Pons (tissue), 1 donor: ENCODE data around the gene BSPRY.
"Not testable (repeated sequence)": the region's sequence is repeated elsewhere in the genome, so short reads cannot be mapped to it uniquely, and the experiment has no call there.

Experiments used
- DNase-seq: peaks from one replicate; pipeline ENCODE4 v3.0.0-alpha.2; 2016; ENCODE audit warnings: low spot score

Gene BSPRY

DNA sequence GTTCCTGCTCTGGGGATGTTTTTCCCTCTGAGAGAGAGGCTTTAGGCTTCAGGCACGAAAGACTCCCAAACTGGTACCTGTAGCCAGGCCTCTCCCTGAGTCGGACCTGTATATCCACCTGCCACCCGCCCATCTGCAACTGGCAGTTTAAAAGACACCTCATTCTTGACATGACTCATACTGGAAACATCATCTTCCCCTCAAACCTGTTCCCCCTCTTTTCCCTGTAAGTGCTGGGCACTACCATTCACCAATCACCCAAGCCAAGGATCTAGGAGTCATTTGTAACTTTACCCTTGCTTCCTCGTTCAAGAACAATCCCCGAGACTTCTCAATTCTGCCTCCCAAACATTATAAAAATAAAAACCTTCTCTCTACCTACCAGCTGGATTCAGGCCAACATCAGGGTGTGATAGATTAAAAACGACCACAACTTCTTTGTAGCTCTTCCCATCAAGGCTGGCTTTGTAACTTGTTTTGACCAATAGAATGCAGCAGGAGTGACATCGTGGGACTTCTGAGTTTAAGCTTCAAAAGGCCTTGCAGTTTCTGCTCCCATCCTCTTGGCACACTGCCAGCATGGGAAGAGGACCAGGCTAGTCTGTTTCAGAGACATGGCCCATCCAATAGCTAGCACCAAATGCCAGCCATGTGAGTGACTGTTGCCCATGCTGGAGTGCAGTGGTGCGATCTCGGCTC is 7.5 kb upstream of the BSPRY start:
- DNase-seq = no peak

DNA sequence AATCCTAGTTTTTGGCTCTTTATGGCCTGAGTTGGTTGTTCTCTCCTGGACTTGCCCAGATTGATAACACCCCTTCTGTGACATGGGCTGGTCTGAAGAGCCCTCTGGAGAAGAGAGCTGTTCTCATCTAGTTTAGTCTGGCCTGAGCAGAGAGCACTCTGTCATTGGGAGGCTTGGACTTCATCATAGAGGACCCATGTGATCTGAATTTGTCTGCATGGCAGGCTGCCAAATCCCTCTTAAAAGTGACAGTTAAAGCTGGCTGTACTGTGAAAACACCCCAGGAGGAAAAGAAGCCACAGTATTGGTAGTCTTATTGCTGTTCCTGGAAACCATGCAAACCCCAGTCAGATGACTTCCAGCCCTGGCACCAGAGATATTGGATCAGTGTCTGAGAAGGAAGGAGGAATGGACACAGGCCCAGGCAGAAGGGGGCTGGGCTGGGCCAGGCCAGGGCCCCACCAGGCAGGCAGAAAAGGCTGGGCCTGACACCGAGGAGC is 5.6 kb upstream of the BSPRY start:
- peak; percentile 97 for DNase-seq

DNA sequence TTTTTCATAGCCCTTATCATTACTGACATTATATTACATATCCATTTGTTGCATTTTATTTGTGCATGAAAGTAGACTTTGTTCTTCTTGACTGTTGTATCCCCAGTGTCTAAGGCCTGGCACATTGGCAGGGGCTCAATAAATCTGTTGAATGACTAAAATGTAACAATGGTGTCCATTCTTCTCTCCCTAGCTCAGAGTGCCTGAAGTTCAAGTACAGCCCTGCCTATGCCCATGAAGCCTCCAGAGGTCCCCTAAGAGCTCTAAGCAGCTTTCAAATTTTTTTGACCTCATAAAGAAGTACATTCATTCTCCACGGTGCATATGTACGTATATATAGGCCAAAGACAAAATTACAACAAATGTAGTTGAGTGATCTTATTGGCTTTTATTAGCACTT is 4.2 kb upstream of the BSPRY start:
- peak; percentile 84 for DNase-seq

DNA sequence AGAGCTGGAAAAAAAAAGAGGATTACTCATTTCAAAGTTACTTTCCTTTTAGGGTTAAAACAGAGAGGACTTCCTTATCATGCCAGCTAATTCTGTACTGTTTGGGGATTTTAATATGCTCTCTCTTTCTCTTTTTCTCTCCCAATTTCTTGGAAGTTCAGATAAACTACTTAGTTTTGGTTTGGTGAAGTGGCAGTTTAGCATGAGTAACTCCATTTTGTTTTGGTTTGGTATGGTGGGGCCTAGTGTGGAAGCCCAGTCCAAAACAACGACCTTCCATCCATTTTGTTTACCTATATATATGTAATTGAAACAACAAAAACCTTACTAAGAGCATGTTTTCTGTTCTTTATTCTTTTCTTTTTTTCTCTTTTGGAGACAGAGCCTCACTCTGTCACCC is 3.7 kb upstream of the BSPRY start:
- DNase-seq = no peak

DNA sequence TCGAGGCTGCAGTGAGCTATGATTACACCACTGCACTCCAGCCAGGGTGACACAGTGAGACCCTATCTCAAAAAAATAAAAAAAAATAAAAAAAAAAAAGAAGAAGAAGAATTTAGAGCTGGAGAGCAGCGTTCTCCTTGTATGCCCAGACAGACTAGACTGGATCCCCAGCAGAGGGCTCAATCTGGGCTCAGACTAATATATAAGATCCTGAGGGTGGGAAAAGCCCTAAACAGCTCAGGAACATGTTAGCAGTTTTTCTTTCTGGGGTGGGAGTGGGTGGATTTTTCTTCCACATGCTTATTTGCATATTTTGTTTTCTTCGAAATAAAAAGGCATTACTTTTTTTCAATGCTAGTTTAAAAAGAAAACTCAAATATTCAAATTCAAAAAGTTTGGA is 904 bp upstream of the BSPRY start:
- DNase-seq = no peak

DNA sequence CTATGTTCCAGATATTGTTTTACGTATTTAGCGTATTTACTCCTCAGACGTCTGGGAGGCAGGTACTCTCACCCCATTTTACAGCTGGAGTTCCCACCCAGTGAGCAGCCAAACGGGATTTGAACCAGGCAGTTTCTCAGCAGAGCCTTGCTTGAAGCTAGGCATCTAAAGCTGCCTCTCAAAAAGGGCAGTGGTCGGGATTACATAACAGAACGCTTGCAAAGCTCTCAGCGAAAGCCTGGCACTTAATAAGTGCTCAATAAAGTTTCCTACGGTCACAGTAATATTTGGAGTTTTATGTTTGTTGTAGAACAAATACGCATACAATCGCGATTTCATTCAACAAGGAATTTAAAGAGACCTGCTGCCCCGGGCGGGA is 286 bp upstream of the BSPRY start:
- no peak for DNase-seq

DNA sequence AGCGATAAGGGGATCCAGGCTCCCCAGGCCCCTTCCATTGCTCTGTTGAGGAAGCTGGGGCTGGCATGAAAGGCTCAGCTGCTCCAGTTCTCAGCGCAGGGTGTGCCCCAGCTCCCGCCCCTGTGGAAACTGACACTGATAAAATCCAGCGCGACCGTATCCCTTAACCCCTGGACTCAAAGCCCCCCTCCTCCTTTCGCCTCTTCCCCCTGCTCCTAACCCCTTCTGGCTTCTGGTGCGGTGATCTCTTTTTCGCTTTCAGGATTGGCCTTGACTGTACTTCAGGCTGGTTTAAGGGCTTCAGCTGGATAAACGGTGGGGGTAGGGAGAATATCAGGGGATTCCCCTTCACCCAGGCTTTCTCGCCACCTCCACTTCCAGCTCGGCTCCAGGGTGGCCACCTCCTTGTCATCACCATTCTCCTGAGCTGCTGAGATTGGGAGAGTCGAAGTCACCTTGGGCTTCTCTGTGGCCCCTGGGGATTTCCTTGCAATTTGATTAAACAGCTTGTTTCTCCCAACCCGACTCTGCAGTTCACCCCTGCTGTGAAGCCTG is 843 bp downstream of the BSPRY start:
- DNase-seq = no peak

DNA sequence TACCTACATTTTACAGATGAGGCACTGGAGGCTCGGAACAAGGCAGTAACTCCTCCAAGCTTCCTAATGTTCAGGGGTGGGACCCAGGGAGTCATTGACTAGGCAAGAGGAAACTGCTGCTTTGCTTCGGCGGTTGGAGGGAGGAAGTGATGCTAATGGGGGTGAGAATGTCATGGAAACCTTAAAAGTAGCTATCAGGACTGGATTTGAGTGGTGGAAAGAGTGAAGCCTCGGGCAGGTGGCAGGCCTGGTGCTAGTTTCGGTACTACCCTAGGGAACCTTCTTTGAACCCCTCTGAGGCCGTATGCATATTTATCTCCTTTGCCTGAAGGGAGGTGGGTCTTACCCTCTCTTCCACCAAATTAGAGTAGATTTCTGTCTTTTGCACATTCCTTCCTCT is 1.6 kb downstream of the BSPRY start:
- DNase-seq = no peak

DNA sequence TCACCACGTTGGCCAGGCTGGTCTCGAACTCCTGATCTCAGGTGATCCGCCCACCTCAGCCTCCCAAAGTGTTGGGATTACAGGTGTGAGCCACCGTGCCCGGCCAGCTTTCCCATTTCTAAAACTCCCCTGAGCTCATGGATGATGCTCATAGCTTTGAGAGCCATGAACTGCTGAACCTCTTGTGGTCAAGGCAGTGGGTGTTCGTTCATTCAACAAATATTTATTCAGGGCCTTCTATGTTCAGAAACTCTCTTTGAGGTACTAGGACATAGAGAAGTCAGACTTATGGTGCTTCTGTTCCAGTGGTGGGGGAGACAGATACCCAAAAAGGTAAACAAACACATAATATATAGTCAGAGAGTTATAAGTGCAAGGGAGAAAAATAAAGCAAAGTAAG is 2.7 kb downstream of the BSPRY start:
- no peak for DNase-seq

DNA sequence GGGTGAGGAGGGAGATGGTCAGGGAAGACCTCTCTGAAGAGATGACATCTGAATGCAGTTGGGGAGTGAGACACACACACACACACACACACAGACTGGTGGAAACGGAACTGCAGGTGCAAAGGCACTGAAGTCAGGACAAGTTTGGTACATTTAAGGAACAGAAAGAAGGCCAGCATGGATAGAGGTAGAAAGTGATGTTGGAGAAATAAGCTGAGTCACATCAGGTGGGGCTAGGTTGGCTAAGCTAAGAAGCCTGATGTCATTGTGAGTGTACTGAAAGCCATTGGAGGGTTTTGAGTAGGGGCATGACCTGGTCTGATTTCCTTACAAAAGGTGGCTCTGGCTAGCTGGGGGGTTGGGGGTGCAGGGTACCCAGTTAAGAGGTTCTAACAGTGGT is 3.1 kb downstream of the BSPRY start:
- DNase-seq = no peak

DNA sequence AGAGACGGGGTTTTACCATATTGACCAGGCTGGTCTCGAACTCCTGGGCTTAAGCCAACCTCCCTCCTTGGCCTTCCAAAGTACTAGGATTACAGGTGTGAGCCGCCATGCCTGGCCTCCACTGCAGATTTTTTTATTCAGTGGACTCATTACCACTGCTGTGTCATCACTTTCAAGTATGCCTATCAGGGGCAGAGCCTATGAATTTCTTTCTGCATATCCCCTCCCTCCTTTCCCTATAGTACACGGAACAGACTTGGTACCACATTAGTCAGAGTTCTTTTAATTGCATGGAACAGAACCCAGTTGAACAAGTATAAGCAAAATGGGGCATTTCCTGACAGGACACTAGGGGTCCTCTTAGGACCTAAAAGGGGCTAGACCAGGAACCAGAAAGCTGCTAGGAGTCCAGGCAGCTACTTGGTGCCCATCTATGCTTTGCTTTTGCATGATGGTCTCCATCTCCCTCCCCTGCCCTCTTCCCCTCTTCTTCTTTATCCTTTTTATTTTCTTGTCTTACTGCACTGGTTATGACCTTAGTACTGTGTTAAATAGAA is 5.8 kb downstream of the BSPRY start:
- no peak for DNase-seq

DNA sequence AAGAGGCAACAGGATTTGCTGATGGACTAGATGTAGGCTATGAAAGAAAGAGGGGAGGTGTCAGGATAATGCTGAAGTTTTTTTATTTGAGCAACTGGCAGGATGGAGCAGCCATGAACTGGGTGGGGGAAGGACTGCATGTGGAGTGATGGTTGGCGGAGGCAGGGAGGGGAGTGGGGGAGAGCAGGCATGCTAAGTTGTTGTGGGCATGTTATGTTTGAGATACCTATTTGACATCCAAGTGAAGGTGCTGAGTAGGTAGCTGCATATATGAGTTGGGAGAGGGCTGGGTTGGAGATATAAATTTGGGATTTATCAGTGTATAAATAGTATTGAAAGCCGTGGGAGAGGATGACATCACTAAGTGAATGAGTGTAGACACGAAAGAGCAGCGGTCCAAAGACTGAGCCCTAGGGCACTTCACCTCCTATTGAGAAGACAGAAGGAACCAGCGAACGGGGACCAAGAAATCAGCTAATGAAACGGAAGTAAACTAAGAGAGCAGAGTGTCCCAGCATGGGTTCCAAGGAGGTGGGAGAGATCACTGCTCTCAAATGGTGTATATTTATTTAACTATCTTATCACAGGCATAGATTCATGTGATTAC is 7.4 kb downstream of the BSPRY start:
- DNase-seq = no peak

DNA sequence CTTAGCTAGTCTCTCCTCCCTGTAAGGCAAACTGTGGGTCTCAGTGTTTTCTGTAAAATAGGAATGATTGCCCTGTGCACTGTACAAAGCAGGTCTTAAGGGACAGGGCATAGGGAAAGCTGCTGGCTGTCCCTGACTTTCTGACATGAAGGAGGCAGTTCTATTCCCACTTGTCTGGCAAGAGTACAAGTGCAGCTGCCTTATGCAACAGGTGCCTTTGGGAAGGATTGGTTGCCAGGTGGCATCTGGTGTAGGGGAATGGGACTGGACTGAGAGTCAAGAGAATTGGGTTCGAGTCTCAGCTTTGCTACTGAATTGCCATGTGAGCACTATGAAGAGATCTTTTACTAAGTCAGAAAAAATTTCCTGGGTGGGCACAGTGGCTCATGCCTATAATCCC is 10.0 kb downstream of the BSPRY start:
- DNase-seq = no peak

DNA sequence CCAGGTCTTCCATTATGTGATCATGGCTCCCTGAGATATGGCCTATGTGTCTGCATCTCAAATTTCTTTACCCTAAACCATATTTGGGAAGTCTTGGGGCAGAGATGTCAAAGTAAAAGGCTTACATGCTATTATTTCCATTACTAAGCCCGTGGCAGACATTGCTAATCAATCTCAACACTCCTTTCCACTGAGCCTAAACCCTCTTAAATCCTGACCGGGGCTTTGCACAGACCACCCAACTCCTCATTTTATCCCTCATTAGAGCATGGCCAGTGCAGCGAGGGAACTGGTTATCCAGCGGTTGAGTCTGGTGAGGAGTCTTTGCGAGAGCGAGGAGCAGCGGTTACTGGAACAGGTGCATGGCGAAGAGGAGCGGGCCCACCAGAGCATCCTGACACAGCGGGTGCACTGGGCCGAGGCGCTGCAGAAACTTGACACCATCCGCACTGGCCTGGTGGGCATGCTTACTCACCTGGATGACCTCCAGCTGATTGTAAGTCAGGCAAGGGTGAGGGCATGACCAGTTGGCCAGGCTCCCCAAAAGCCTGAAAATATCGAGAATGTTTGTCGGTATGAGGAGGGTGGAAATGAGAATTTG is 11.0 kb downstream of the BSPRY start:
- DNase-seq = no peak

DNA sequence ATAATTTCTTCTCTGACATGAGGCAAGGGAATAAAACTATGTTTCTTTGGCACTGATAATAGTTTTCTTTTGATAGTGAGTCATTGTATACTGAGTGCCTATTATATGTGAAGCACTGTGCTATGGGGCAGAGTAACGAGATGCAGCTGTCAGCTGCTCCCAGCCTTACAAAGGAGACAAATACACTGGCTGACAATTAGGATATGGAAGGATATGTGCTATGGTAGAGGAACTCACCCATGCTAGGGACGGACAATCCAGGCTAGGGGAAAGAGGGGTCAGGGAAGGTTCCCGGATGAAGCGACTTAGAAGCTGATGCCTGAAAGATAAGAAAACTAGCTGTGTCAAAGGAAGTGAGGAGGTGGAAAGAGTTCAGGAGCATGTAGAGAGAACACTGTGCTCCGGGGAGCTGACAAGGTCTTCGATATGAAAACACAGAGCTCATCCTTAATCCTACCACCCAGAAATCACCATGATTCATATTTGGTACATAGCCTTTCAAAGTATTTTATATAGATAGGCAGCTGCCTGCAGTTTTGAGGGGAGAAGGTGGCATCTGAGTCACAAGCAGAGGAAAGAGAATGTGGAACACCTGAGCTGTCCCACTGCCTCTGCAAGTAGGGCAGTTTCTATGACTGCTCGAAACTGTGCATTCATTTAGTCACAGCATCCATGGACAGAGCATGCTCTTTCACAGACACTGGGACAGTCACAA is 12.1 kb downstream of the BSPRY start:
- no peak for DNase-seq

DNA sequence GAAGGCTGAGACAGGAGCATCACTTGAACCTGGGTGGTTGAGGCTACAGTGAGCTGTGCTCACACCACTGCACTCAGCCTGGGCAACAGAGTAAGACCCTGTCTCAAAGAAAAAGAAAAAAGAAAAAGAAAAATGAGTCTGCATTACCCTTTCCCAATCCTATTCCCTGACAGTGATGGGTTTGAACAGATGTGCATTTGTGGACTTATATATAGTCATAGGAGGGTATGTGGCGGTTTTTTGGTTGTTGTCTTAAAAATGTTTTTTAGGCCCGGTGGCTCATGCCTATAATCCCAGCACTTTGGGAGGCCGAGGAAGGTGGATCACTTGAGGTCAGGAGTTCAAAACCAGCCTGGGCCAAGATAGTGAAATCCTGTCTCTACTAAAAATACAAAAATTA is 14.0 kb downstream of the BSPRY start:
- no peak for DNase-seq

DNA sequence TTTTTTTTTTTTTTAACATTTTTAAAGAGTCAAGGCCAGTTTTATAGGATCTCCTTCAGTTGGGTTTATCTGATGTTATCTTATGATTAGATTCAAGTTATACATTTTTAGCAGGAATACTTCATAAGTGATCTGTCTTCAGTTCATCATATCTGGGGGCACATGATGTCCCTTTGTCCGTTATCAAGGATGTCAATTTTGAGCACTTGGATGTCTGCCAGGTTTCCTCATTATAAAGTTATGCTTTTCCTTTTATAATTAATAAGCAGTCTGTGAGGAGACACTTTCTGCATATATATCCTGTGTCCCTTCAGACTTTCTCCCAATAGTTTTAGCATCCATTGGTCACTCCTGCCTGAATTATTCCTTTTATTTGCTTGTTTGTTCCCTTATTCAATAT is 15.6 kb downstream of the BSPRY start:
- no peak for DNase-seq

DNA sequence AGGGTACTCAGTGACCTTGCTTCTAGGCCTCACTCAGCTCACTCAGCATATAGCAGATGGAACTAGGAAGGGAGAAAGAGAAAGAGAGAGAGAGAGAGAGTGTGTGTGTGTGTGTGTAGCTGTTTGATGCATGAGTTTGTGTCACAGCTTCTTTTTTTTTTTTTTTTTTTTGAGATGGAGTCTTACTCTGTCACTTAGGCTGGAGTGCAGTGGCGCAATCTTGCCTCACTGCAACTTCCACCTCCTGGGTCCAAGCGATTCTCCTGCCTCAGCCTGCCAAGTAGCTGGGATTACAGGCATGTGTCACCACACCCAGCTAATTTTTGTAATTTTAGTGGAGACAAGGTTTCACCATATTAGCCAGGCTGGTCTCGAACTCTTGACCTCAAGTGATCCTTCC is 16.3 kb downstream of the BSPRY start:
- not testable (repeated sequence) for DNase-seq

DNA sequence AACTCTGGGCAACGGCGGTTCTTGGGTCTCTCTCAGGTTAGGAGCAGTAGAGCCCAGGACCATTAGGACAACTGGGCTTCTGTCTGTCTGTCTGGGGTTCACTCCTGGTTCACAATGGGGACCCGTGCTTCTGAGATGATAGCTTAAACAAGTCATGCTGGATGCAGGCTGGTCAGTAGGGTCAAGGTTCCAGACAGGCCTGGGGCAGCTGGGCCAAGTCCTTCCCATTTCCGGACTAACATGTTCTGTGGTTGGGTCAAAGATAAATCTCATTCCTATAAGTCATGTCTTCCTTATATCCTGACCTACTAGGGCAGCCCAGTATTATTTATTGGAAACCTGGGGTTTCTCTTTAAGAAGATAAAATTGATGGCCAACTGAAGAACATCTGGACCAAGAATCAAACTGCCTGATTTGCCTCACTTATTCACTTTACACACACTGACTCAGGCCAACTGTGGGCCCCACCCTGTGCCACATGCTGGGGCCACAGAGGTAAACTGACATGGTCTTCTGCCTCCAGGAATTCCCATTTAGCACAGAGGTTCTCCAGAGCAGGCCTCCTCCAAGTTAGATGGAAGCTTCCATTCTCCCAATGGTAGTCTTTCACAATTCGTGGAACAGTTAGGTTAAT is 19.1 kb downstream of the BSPRY start:
- DNase-seq = no peak

DNA sequence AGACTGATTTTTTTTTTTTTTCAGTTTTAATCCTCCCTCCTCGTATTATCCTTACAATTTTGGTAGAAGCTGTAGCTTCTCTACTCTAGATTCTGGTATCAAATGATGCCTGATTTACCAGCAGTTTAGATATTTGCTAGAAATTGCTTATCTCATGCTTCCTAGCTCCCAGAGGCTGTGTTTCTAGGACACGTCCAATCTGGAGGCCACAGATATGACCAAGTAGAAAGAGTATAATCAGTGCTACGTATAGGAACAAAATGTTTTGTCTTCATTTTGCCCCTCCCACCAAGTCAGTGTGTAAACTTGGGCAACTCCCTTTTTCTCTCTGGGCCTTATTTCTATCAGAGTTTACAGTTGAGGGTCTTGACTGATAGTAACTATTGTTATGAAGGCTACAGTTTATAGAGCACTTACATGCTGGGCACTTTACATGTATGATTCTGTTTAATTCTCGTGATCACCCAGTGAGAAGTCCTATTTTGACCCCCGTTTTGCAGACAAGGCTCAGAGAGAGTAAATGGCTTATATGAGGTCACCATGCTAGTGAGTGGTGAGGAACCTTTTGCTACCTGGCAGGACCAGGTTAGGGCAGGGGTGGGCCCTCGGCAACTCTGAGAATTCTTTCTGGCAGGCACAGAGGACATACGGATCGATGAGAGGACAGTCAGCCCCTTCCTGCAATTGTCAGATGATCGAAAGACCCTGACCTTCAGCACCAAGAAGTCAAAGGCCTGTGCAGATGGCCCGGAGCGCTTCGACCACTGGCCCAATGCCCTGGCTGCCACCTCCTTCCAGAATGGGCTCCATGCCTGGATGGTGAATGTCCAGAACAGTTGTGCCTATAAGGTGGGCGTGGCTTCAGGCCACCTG is 19.9 kb downstream of the BSPRY start:
- DNase-seq = no peak

DNA sequence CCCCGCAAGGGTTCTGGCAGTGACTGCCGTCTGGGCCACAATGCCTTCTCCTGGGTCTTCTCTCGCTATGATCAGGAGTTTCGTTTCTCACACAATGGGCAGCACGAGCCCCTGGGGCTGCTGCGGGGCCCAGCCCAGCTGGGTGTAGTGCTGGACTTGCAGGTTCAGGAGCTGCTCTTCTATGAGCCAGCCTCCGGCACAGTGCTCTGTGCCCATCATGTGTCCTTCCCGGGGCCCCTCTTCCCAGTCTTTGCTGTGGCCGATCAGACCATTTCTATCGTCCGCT is 20.5 kb downstream of the BSPRY start:
- DNase-seq = no peak
